ENCODE measurements around the gene RNF208.

RNF208 gene

DNA sequence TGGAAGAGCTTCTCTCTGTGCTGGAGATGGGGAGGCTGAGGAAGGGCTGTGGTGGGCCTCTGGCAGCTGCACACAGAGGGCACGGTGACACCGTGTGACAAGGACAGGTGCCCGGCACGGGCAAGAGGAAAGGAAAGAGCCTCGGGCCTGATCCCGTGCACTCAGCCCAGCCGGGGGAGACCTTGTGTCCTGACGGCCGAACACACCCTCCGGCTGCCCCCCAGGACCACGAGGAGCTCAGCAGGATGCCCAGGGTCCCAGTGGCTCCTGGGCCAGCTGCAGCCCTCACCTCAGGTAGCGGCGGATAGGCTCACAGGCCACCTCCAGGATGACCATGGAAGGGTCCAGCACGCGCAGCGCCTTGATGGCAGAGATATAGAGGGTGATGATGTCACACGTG is 39.2 kb downstream of the RNF208 start:
- H3K36me3 ChIP-seq (ENCODE audit: insufficient read depth, low read length), result peaks cover 67% of the 10 kb centered on the region
- peaks cover 25% of the 10 kb centered on the region for H3K79me2 ChIP-seq (ENCODE audit: insufficient read depth, low read length)
- no peak overlapping the region for H3K4me2 ChIP-seq (ENCODE audit: insufficient read depth, low read length)
- ATAC-seq (ENCODE audit: insufficient read depth, low read depth) (no peak), DNase-seq (no peak)
- TF ChIP-seq EZH2 (IDR thresholded peaks at IDR 0.05; ENCODE audit: borderline replicate concordance, low read depth, low read length, severe bottlenecking), result no peak
- no peak for TF ChIP-seq CTCF (IDR thresholded peaks at IDR 0.05; ENCODE audit: borderline replicate concordance, extremely low read depth, low read length, poor library complexity, severe bottlenecking)
- H3K27me3 ChIP-seq (ENCODE audit: insufficient read depth, low read length, poor library complexity), result no peaks in the 10 kb centered on the region
- H4K20me1 ChIP-seq (ENCODE audit: insufficient read depth, low read length), result peaks cover 23% of the 10 kb centered on the region
- H3K4me3 ChIP-seq (ENCODE audit: low read depth in 1 of 2, low read length in 2 of 2), result no peak overlapping the region
- H2AFZ ChIP-seq (ENCODE audit: low read depth, low read length), result no peak overlapping the region
- no peak overlapping the region for H3K9ac ChIP-seq (ENCODE audit: low read depth, low read length)
- no peak overlapping the region for H3K27ac ChIP-seq (ENCODE audit: low read length)
- no peaks in the 10 kb centered on the region for H3K9me3 ChIP-seq (ENCODE audit: insufficient read depth, low read length, severe bottlenecking)
- H3K4me1 ChIP-seq (ENCODE audit: insufficient read depth, low read length), result peaks cover 23% of the 10 kb centered on the region

DNA sequence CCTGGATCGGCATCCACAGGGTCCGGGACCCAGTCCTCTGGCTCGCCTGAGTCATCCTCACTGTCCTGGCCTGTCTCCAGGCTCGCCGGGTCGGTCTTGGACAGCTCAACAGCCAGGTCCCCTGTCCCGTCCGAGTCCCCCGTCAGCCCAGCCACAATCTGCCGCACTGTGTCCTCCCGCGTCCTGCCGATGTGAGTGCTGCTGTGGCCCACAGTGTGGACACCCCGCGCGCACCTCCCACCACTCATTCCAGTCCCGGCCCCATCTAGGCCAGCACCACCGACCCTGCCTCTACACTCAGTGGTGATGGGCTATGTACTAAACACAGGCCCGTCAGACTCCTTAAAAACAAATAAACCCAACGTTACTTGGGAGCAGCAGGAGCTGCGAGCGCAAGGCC is 40.4 kb downstream of the RNF208 start:
- Histone ChIP-seq H3K4me3 (ENCODE audit: low read depth in 1 of 2, low read length in 2 of 2) (no peak overlapping the region), H3K9ac (ENCODE audit: low read depth, low read length) (no peak overlapping the region), H3K4me1 (ENCODE audit: insufficient read depth, low read length) (peaks cover 12% of the 10 kb centered on the region), H3K27me3 (ENCODE audit: insufficient read depth, low read length, poor library complexity) (no peaks in the 10 kb centered on the region), H3K9me3 (ENCODE audit: insufficient read depth, low read length, severe bottlenecking) (no peaks in the 10 kb centered on the region), H3K4me2 (ENCODE audit: insufficient read depth, low read length) (no peak overlapping the region), H2AFZ (ENCODE audit: low read depth, low read length) (no peak overlapping the region), H4K20me1 (ENCODE audit: insufficient read depth, low read length) (peaks cover 16% of the 10 kb centered on the region), H3K79me2 (ENCODE audit: insufficient read depth, low read length) (peaks cover 13% of the 10 kb centered on the region), H3K36me3 (ENCODE audit: insufficient read depth, low read length) (peaks cover 60% of the 10 kb centered on the region), H3K27ac (ENCODE audit: low read length) (no peak overlapping the region)
- DNase-seq (no peak), ATAC-seq (ENCODE audit: insufficient read depth, low read depth) (no peak)
- TF ChIP-seq EZH2 (IDR thresholded peaks at IDR 0.05; ENCODE audit: borderline replicate concordance, low read depth, low read length, severe bottlenecking) (no peak), CTCF (IDR thresholded peaks at IDR 0.05; ENCODE audit: borderline replicate concordance, extremely low read depth, low read length, poor library complexity, severe bottlenecking) (no peak)

DNA sequence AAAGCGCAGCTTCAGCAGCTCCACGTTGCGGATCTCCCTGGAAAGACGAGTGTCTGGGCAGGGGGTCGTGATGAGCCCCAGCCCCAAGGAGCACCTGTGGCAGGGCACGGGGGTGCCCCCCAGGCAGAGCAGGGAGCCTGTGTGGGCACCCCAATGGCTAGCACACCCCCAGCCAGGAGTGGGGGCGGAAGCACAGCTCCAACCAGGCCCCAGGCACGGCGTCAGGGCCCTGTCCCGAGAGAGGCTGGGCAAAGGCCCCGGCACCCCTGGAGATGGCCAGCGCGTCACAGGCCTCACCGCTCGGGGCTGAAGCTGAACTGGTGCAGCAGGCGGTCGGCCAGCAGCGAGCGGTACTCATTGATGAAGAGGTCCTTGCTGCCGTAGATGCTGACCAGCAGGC is 41.5 kb downstream of the RNF208 start:
- ATAC-seq (ENCODE audit: insufficient read depth, low read depth) (no peak), DNase-seq (no peak)
- TF ChIP-seq EZH2 (IDR thresholded peaks at IDR 0.05; ENCODE audit: borderline replicate concordance, low read depth, low read length, severe bottlenecking) (no peak), CTCF (IDR thresholded peaks at IDR 0.05; ENCODE audit: borderline replicate concordance, extremely low read depth, low read length, poor library complexity, severe bottlenecking) (no peak)
- no peaks in the 10 kb centered on the region for H3K27me3 ChIP-seq (ENCODE audit: insufficient read depth, low read length, poor library complexity)
- peaks cover 2% of the 10 kb centered on the region; the same call in 1 of the 2 replicates for H3K79me2 ChIP-seq (ENCODE audit: insufficient read depth, low read length)
- H3K4me3 ChIP-seq (ENCODE audit: low read depth in 1 of 2, low read length in 2 of 2), result no peak overlapping the region
- H3K9ac ChIP-seq (ENCODE audit: low read depth, low read length), result no peak overlapping the region
- H3K4me1 ChIP-seq (ENCODE audit: insufficient read depth, low read length), result no peaks in the 10 kb centered on the region
- H2AFZ ChIP-seq (ENCODE audit: low read depth, low read length), result no peak overlapping the region
- no peak overlapping the region for H3K4me2 ChIP-seq (ENCODE audit: insufficient read depth, low read length)
- H3K27ac ChIP-seq (ENCODE audit: low read length), result no peak overlapping the region
- no peaks in the 10 kb centered on the region for H3K9me3 ChIP-seq (ENCODE audit: insufficient read depth, low read length, severe bottlenecking)
- peaks cover 49% of the 10 kb centered on the region for H3K36me3 ChIP-seq (ENCODE audit: insufficient read depth, low read length)
- H4K20me1 ChIP-seq (ENCODE audit: insufficient read depth, low read length), result peaks cover 19% of the 10 kb centered on the region

GRCh38 chr9:137179761-137180160 is 42.3 kb downstream of the RNF208 start:
- H3K4me1 ChIP-seq (ENCODE audit: insufficient read depth, low read length), result no peaks in the 10 kb centered on the region
- peaks cover 26% of the 10 kb centered on the region for H4K20me1 ChIP-seq (ENCODE audit: insufficient read depth, low read length)
- ATAC-seq (ENCODE audit: insufficient read depth, low read depth) (no peak), DNase-seq (no peak)
- no peak overlapping the region for H3K9ac ChIP-seq (ENCODE audit: low read depth, low read length)
- H3K27ac ChIP-seq (ENCODE audit: low read length), result no peak overlapping the region
- no peaks in the 10 kb centered on the region for H3K79me2 ChIP-seq (ENCODE audit: insufficient read depth, low read length)
- H3K4me3 ChIP-seq (ENCODE audit: low read depth in 1 of 2, low read length in 2 of 2), result no peak overlapping the region
- H2AFZ ChIP-seq (ENCODE audit: low read depth, low read length), result no peak overlapping the region
- no peak for TF ChIP-seq CTCF (IDR thresholded peaks at IDR 0.05; ENCODE audit: borderline replicate concordance, extremely low read depth, low read length, poor library complexity, severe bottlenecking)
- TF ChIP-seq EZH2 (IDR thresholded peaks at IDR 0.05; ENCODE audit: borderline replicate concordance, low read depth, low read length, severe bottlenecking), result no peak
- no peaks in the 10 kb centered on the region for H3K9me3 ChIP-seq (ENCODE audit: insufficient read depth, low read length, severe bottlenecking)
- peaks cover 43% of the 10 kb centered on the region for H3K36me3 ChIP-seq (ENCODE audit: insufficient read depth, low read length)
- no peaks in the 10 kb centered on the region for H3K27me3 ChIP-seq (ENCODE audit: insufficient read depth, low read length, poor library complexity)
- H3K4me2 ChIP-seq (ENCODE audit: insufficient read depth, low read length), result no peak overlapping the region
